Mesodermal cell (in vitro differentiated cells): ENCODE measurements around the gene OR2M4. TPM values are rescaled to one million over a fixed set of nuclear protein-coding genes. Genes with fewer than 3 reads are reported as not detected.

Source experiments
- H3K27ac ChIP-seq: 2 replicates; pipeline ENCODE4 v1.7.0; 2013; ENCODE audit warnings: mild to moderate bottlenecking, low read depth, low read length, moderate library complexity; ENCODE audit not compliant: severe bottlenecking
- H3K36me3 ChIP-seq: 2 replicates; pipeline ENCODE4 v1.7.1; 2013; ENCODE audit warnings: mild to moderate bottlenecking, low read length, moderate library complexity; ENCODE audit not compliant: control insufficient read depth, insufficient read depth
- H3K4me1 ChIP-seq: one replicate; pipeline ENCODE4 v1.7.1; 2013; ENCODE audit warnings: mild to moderate bottlenecking, low read length; ENCODE audit not compliant: insufficient read depth, control insufficient read depth, poor library complexity, severe bottlenecking
- H3K4me3 ChIP-seq: 2 replicates; pipeline ENCODE4 v1.7.0; 2013; ENCODE audit warnings: low read length, control low read depth, mild to moderate bottlenecking; ENCODE audit not compliant: insufficient read depth, poor library complexity, severe bottlenecking; ENCODE audit errors: extremely low read depth
- H3K9me3 ChIP-seq: 2 replicates; pipeline ENCODE4 v1.7.1; 2013; ENCODE audit warnings: mild to moderate bottlenecking, low read length, moderate library complexity; ENCODE audit not compliant: control insufficient read depth
- WGBS, 2 experiments: methylation state at CpG; one replicate each; pipeline ENCODE4 v1.1.5; 2013; ENCODE audit warnings: missing lambda C conversion rate in 2 of 2; ENCODE audit not compliant: insufficient coverage in 2 of 2; 5-methylcytosine and 5-hydroxymethylcytosine counted together
- polyA plus RNA-seq, 2 experiments: library from polyadenylated mRNA; stranded (reverse); fragments of 50-300 nt; gene quantifications; one replicate each; pipeline ENCODE4 v1.2.3, GENCODE V29; 2013

OR2M4 gene, protein sequence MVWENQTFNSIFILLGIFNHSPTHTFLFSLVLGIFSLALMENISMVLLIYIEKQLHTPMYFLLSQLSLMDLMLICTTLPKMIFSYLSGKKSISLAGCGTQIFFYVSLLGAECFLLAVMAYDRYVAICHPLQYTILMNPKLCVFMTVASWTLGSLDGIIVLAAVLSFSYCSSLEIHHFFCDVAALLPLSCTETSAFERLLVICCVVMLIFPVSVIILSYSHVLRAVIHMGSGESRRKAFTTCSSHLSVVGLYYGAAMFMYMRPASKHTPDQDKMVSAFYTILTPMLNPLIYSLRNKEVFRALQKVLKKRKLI
- polyA plus RNA-seq (2013, experiment 1 of 2), result not detected
- polyA plus RNA-seq (2013, experiment 2 of 2), result not detected

DNA sequence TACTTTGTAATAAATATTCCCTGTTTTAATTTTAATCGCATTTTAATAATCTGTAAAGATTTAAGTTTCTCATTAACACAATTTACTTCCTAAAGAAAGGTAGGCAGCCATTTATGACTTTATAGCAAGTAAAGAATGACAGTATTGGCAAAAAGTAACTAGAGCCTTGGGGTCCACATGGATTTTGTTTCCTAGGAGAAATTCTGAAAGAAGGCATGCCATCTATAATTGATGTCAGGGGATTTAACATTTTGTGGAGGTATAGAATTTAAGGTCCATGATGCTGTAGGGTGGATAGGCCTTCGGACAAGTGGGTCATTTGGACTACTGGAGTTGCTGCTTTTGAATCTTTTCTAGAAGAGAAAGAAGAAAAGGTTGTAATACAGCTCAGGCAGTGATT is at the start of gene OR2M4:
OR2M4 (plus strand) TSS at position 301 of the 400 bp plus-strand sequence. CDS start 7,512 bp downstream, outside the sequence.
- Histone ChIP-seq H3K4me1 (no peaks in the 10 kb centered on the region), H3K27ac (no peak within 1 kb of the TSS), H3K4me3 (no peak within 1 kb of the TSS), H3K9me3 (peaks cover 58% of the 10 kb centered on the region), H3K36me3 (no peaks in the 10 kb centered on the region)
- WGBS, 2 experiments, result 22% methylated on average over 1 of the region's 2 CpGs; no CpG with 5 or more reads in 1 of the 2 experiments

- WGBS, 2 experiments, result 0% methylated on average over 2 of the region's 7 CpGs; no CpG with 5 or more reads in 1 of the 2 experiments
- no peak overlapping the region for H3K27ac ChIP-seq
These were observed 47.2 kb upstream of the OR2M4 start for GRCh38 chr1:248183996-248184395.

GRCh38 chr1:248187363-248187762 is 43.9 kb upstream of the OR2M4 start:
- Histone ChIP-seq H3K36me3 (no peaks in the 10 kb centered on the region), H3K27ac (no peak overlapping the region), H3K4me1 (no peaks in the 10 kb centered on the region), H3K9me3 (peaks cover 52% of the 10 kb centered on the region), H3K4me3 (no peak overlapping the region)
- 0 to 100% methylated on average over 1 of the region's 3 CpGs for WGBS, 2 experiments

More at GRCh38 chr1:248183996-248184395, 47.2 kb upstream of the OR2M4 start:
- no peaks in the 10 kb centered on the region for H3K36me3 ChIP-seq
- H3K4me1 ChIP-seq, result no peaks in the 10 kb centered on the region
- peaks cover 47% of the 10 kb centered on the region for H3K9me3 ChIP-seq
- H3K4me3 ChIP-seq, result no peak overlapping the region

- no peaks in the 10 kb centered on the region for H3K4me1 ChIP-seq
- no peaks in the 10 kb centered on the region for H3K36me3 ChIP-seq
- 83% methylated on average over 8 of the region's 11 CpGs for WGBS, 2 experiments
- peaks cover 54% of the 10 kb centered on the region for H3K9me3 ChIP-seq
- H3K4me3 ChIP-seq, result no peak overlapping the region
- no peak overlapping the region for H3K27ac ChIP-seq
These were observed 42.2 kb upstream of the OR2M4 start for GRCh38 chr1:248189026-248189425.

DNA sequence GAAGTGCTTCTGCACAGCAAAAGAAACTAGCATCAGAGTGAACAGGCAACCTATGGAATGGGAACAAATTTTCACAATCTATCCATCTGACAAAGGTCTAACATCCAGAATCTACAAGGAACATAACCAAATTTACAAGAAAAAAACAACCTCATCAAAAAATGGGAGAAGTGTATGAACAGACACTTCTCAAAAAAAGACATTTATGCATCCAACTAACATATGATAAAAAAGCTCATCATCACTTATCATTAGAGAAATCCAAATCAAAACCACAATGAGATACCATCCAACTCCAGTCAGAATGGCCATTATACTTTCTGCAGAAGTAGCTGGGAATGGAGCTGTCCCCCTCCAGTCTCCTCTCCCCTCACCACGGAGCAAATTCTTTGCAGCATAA is 37.1 kb upstream of the OR2M4 start:
- peaks cover 34% of the 10 kb centered on the region for H3K9me3 ChIP-seq
- 29 to 88% methylated on average over 1 of the region's 1 CpG for WGBS, 2 experiments
- no peaks in the 10 kb centered on the region for H3K36me3 ChIP-seq
- no peaks in the 10 kb centered on the region for H3K4me1 ChIP-seq
- no peak overlapping the region for H3K27ac ChIP-seq
- no peak overlapping the region for H3K4me3 ChIP-seq

GRCh38 chr1:248196965-248197364 is 34.3 kb upstream of the OR2M4 start, which contains the start of gene OR2M3:
TSS of gene OR2M3 (plus strand) at chr1:248197265. CDS start at chr1:248203068, 5,803 bp downstream.
- WGBS, 2 experiments, result no CpG with 5 or more reads among the region's 4 CpGs
- no peak within 1 kb of the TSS for H3K27ac ChIP-seq
- H3K9me3 ChIP-seq, result peaks cover 26% of the 10 kb centered on the region
- no peak within 1 kb of the TSS for H3K4me3 ChIP-seq
- no peaks in the 10 kb centered on the region for H3K36me3 ChIP-seq
- no peaks in the 10 kb centered on the region for H3K4me1 ChIP-seq

GRCh38 chr1:248215880-248216279 is 15.3 kb upstream of the OR2M4 start:
- WGBS, 2 experiments, result no CpG with 5 or more reads among the region's 1 CpG
- Histone ChIP-seq H3K36me3 (no peaks in the 10 kb centered on the region), H3K4me3 (no peak overlapping the region), H3K9me3 (peaks cover 43% of the 10 kb centered on the region), H3K27ac (no peak overlapping the region), H3K4me1 (no peaks in the 10 kb centered on the region)

DNA sequence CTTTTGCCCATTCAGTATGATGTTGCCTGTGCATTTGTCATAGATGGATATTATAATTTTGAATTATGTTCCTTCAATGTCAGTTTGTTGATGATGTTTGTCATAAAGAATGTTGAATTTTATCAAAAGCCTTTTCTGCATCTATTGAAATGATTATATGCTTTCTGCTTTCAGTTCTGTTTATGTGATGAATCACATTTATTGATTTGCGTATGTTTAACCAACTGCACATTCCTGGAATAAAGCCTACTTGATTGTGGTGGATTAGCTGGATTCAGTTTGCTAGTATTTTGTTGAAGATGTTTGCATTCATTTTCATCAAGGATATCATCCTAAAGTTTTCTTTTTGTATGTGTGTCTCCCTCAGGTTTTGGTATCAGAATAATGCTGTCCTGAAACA is 5.7 kb upstream of the OR2M4 start:
- WGBS, 2 experiments, result 60% methylated on average over 1 of the region's 1 CpG; no CpG with 5 or more reads in 1 of the 2 experiments
- H3K4me3 ChIP-seq, result no peak overlapping the region
- H3K9me3 ChIP-seq, result peaks cover 48% of the 10 kb centered on the region
- H3K27ac ChIP-seq, result no peak overlapping the region
- no peaks in the 10 kb centered on the region for H3K36me3 ChIP-seq
- no peaks in the 10 kb centered on the region for H3K4me1 ChIP-seq

DNA sequence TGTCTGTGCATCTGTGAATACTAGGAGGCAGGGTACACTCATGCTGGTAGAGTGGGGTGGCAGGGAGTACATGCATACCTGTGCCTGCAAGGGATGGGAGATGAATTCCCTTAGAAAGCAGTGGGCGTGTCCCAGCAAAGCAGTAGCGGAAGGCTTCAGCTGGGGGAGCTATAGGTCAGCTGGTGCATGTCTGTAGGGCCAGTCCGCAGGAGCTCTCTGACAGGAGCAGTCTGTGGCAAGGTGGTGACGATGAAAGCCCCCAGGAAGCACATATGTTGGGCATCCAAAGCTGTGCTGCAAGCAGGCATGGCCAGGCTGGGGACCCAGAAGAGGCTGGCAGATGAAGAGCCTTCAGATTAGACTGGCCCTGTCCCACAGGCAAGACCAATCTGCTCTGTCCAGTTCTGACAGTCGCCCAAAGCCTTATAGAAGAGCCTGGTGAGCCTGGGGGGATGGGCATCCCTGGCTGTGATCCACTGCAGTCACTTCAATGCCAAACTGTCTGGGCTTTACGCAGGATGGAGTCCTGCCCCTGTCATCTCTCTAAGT is 1.8 kb upstream of the OR2M4 start:
- H3K36me3 ChIP-seq, result no peaks in the 10 kb centered on the region
- WGBS, 2 experiments, result 58 to 64% methylated on average over 5 to 6 of the region's 6 CpGs
- H3K4me3 ChIP-seq, result no peak overlapping the region
- no peaks in the 10 kb centered on the region for H3K4me1 ChIP-seq
- no peak overlapping the region for H3K27ac ChIP-seq
- peaks cover 50% of the 10 kb centered on the region for H3K9me3 ChIP-seq

- no peak overlapping the region for H3K27ac ChIP-seq
These were observed 8.3 kb downstream of the OR2M4 start for GRCh38 chr1:248239478-248239877.

DNA sequence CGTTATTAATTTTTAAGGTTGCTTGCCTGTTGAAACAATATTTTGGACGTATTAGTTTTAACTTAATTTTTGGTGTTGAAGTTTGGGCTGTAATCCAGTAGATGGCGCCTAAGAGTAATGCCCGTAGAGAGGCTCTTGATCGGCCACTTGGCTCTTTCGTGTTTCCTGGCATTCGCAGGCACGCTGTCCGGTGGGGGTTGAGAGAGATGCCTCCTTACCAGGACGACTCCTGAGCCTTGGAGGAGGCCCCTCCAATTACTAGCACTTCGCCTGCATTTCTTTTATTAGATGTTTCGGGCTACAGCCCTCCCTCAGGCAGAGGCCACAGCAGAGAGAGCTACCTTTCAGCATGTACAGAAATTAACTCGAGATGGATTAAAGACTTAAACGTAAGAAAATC is 12.0 kb downstream of the OR2M4 start:
- peaks cover 34% of the 10 kb centered on the region for H3K9me3 ChIP-seq
- no peaks in the 10 kb centered on the region for H3K4me1 ChIP-seq
- no peak overlapping the region for H3K4me3 ChIP-seq
- no peaks in the 10 kb centered on the region for H3K36me3 ChIP-seq
- WGBS, 2 experiments, result 35 to 39% methylated on average over 10 of the region's 14 CpGs
- H3K27ac ChIP-seq, result no peak overlapping the region

More at GRCh38 chr1:248239478-248239877, 8.3 kb downstream of the OR2M4 start:
- Histone ChIP-seq H3K36me3 (no peaks in the 10 kb centered on the region), H3K9me3 (peaks cover 33% of the 10 kb centered on the region), H3K4me3 (no peak overlapping the region), H3K4me1 (no peaks in the 10 kb centered on the region)
- WGBS, 2 experiments, result 83 to 91% methylated on average over 7 of the region's 9 CpGs
